GM18508 (cell line): ENCODE data around the gene HOMER3.

Source experiments
- ATAC-seq: cut with Tn5 transposase; IDR thresholded peaks from one replicate; pipeline ENCODE4 v1.9.1; 2021; ENCODE audit warnings: moderate number of reproducible peaks; ENCODE audit not compliant: insufficient read depth, unreplicated experiment

HOMER3 gene

GRCh38 chr19:18940769-18941627, at the start of gene HOMER3:
TSS of gene HOMER3 (minus strand) at chr19:18941217. CDS start at chr19:18938982, 2,235 bp downstream.
- ATAC-seq, result no peak

- no peak for ATAC-seq
These were observed 49.2 kb upstream of the HOMER3 start for GRCh38 chr19:18990128-18990708.

GRCh38 chr19:18989316-18989715, 48.3 kb upstream of the HOMER3 start:
- ATAC-seq, result no peak

GRCh38 chr19:18987456-18987855, 46.4 kb upstream of the HOMER3 start:
- no peak for ATAC-seq

GRCh38 chr19:18985257-18985656, 44.2 kb upstream of the HOMER3 start:
- no peak for ATAC-seq

- no peak for ATAC-seq
These were observed 43.2 kb upstream of the HOMER3 start for GRCh38 chr19:18984251-18984650.

GRCh38 chr19:18982669-18983068, 41.7 kb upstream of the HOMER3 start:
- no peak for ATAC-seq

- ATAC-seq, result no peak
These were observed 39.5 kb upstream of the HOMER3 start for GRCh38 chr19:18980432-18981020.

- no peak for ATAC-seq
These were observed 37.6 kb upstream of the HOMER3 start for GRCh38 chr19:18978616-18979015.

GRCh38 chr19:18975869-18976268, 34.9 kb upstream of the HOMER3 start:
- no peak for ATAC-seq

- no peak for ATAC-seq
These were observed 34.0 kb upstream of the HOMER3 start for GRCh38 chr19:18975011-18975410.

GRCh38 chr19:18972851-18973250, 31.8 kb upstream of the HOMER3 start:
- ATAC-seq, result no peak

- no peak for ATAC-seq
These were observed 31.3 kb upstream of the HOMER3 start for GRCh38 chr19:18972301-18972811.

- no peak for ATAC-seq
These were observed 29.1 kb upstream of the HOMER3 start for GRCh38 chr19:18969931-18970659.

GRCh38 chr19:18967358-18968146, 26.5 kb upstream of the HOMER3 start:
- ATAC-seq, result no peak

- no peak for ATAC-seq
These were observed 25.3 kb upstream of the HOMER3 start for GRCh38 chr19:18966307-18966706.

- ATAC-seq, result no peak
These were observed 23.1 kb upstream of the HOMER3 start for GRCh38 chr19:18964121-18964520.

GRCh38 chr19:18961767-18962620, 21.0 kb upstream of the HOMER3 start:
- no peak for ATAC-seq

- ATAC-seq, result no peak
These were observed 19.4 kb upstream of the HOMER3 start for GRCh38 chr19:18960370-18960769.
